ENCODE measurements around the gene DNAI1.
"Not testable (repeated sequence)": the region's sequence is repeated elsewhere in the genome, so short reads cannot be mapped to it uniquely, and the experiment has no call there.

The DNAI1 gene

GRCh38 chr9:34518110-34518616 lies 59.6 kb downstream of the DNAI1 start:
- Mint-ChIP-seq H3K27ac (no peak overlapping the region), H3K4me1 (ENCODE audit: low read depth) (peaks cover 4% of the 10 kb centered on the region), H3K27me3 (ENCODE audit: low read depth) (peaks cover 10% of the 10 kb centered on the region), H3K4me3 (no peak overlapping the region), H3K36me3 (ENCODE audit: low read depth) (no peaks in the 10 kb centered on the region), H3K9me3 (no peaks in the 10 kb centered on the region)
- no peak for DNase-seq (ENCODE audit: low spot score)

- Mint-ChIP-seq H3K9me3 (no peaks in the 10 kb centered on the region), H3K4me3 (no peak overlapping the region), H3K27ac (no peak overlapping the region), H3K27me3 (ENCODE audit: low read depth) (peaks cover 11% of the 10 kb centered on the region), H3K36me3 (ENCODE audit: low read depth) (no peaks in the 10 kb centered on the region), H3K4me1 (ENCODE audit: low read depth) (peaks cover 10% of the 10 kb centered on the region)
- no peak for DNase-seq (ENCODE audit: low spot score)
Measured at GRCh38 chr9:34518896-34519295, 60.3 kb downstream of the DNAI1 start.

GRCh38 chr9:34519321-34520020 lies 60.9 kb downstream of the DNAI1 start:
- Mint-ChIP-seq H3K4me1 (ENCODE audit: low read depth) (peaks cover 16% of the 10 kb centered on the region), H3K4me3 (no peak overlapping the region), H3K9me3 (no peaks in the 10 kb centered on the region), H3K36me3 (ENCODE audit: low read depth) (no peaks in the 10 kb centered on the region), H3K27me3 (ENCODE audit: low read depth) (peaks cover 16% of the 10 kb centered on the region), H3K27ac (no peak overlapping the region)
- DNase-seq (ENCODE audit: low spot score) = no peak

GRCh38 chr9:34520096-34520495 lies 61.5 kb downstream of the DNAI1 start:
- no peak overlapping the region for H3K27ac Mint-ChIP-seq
- DNase-seq (ENCODE audit: low spot score) = no peak
- H3K4me3 Mint-ChIP-seq = no peak overlapping the region
- H3K36me3 Mint-ChIP-seq (ENCODE audit: low read depth) = no peaks in the 10 kb centered on the region
- H3K27me3 Mint-ChIP-seq (ENCODE audit: low read depth) = peaks cover 23% of the 10 kb centered on the region
- H3K4me1 Mint-ChIP-seq (ENCODE audit: low read depth) = peaks cover 22% of the 10 kb centered on the region
- H3K9me3 Mint-ChIP-seq = no peaks in the 10 kb centered on the region

GRCh38 chr9:34520505-34521385 lies 62.1 kb downstream of the DNAI1 start:
- H3K9me3 Mint-ChIP-seq = no peaks in the 10 kb centered on the region
- H3K4me1 Mint-ChIP-seq (ENCODE audit: low read depth) = peaks cover 23% of the 10 kb centered on the region
- H3K36me3 Mint-ChIP-seq (ENCODE audit: low read depth) = no peaks in the 10 kb centered on the region
- DNase-seq (ENCODE audit: low spot score) = no peak
- H3K4me3 Mint-ChIP-seq = no peak overlapping the region
- H3K27me3 Mint-ChIP-seq (ENCODE audit: low read depth) = peaks cover 28% of the 10 kb centered on the region
- H3K27ac Mint-ChIP-seq = no peak overlapping the region

GRCh38 chr9:34521406-34522045 lies 62.9 kb downstream of the DNAI1 start:
- Mint-ChIP-seq H3K27me3 (ENCODE audit: low read depth) (peaks cover 29% of the 10 kb centered on the region), H3K36me3 (ENCODE audit: low read depth) (no peaks in the 10 kb centered on the region), H3K4me1 (ENCODE audit: low read depth) (peaks cover 23% of the 10 kb centered on the region), H3K4me3 (peak overlapping the region; percentile 17), H3K27ac (no peak overlapping the region), H3K9me3 (no peaks in the 10 kb centered on the region)
- DNase-seq (ENCODE audit: low spot score) = no peak

GRCh38 chr9:34522091-34522887 lies 63.7 kb downstream of the DNAI1 start:
- peak overlapping the region; percentile 6 for H3K27ac Mint-ChIP-seq
- H3K4me3 Mint-ChIP-seq = peak overlapping the region; percentile 76
- H3K4me1 Mint-ChIP-seq (ENCODE audit: low read depth) = peaks cover 23% of the 10 kb centered on the region
- no peaks in the 10 kb centered on the region for H3K9me3 Mint-ChIP-seq
- no peak for DNase-seq (ENCODE audit: low spot score)
- H3K27me3 Mint-ChIP-seq (ENCODE audit: low read depth) = peaks cover 32% of the 10 kb centered on the region
- H3K36me3 Mint-ChIP-seq (ENCODE audit: low read depth) = no peaks in the 10 kb centered on the region

- peak; percentile 92 for DNase-seq (ENCODE audit: low spot score)
- Mint-ChIP-seq H3K4me3 (peak within 1 kb of the TSS; percentile 76), H3K27me3 (ENCODE audit: low read depth) (peaks cover 35% of the 10 kb centered on the region), H3K27ac (peak within 1 kb of the TSS; percentile 6), H3K9me3 (no peaks in the 10 kb centered on the region), H3K36me3 (ENCODE audit: low read depth) (no peaks in the 10 kb centered on the region), H3K4me1 (ENCODE audit: low read depth) (peaks cover 23% of the 10 kb centered on the region)
Measured at GRCh38 chr9:34522971-34523797, 64.6 kb downstream of the DNAI1 start, which contains the start of gene ENHO. TSS of gene ENHO (minus strand) at chr9:34522990. CDS start at chr9:34521695, 1,295 bp downstream.

GRCh38 chr9:34524349-34524748 lies 65.7 kb downstream of the DNAI1 start:
- Mint-ChIP-seq H3K27me3 (ENCODE audit: low read depth) (peaks cover 41% of the 10 kb centered on the region), H3K4me3 (peak overlapping the region; percentile 56), H3K9me3 (no peaks in the 10 kb centered on the region), H3K27ac (no peak overlapping the region), H3K36me3 (ENCODE audit: low read depth) (no peaks in the 10 kb centered on the region), H3K4me1 (ENCODE audit: low read depth) (peaks cover 23% of the 10 kb centered on the region)
- no peak for DNase-seq (ENCODE audit: low spot score)

- Mint-ChIP-seq H3K9me3 (no peaks in the 10 kb centered on the region), H3K36me3 (ENCODE audit: low read depth) (no peaks in the 10 kb centered on the region), H3K4me3 (no peak overlapping the region), H3K27ac (no peak overlapping the region), H3K4me1 (ENCODE audit: low read depth) (peaks cover 23% of the 10 kb centered on the region), H3K27me3 (ENCODE audit: low read depth) (peaks cover 55% of the 10 kb centered on the region)
- DNase-seq (ENCODE audit: low spot score) = no peak
Measured at GRCh38 chr9:34526026-34526425, 67.4 kb downstream of the DNAI1 start.

- DNase-seq (ENCODE audit: low spot score); H3K36me3 Mint-ChIP-seq (ENCODE audit: low read depth); H3K9me3 Mint-ChIP-seq; H3K27ac Mint-ChIP-seq; H3K4me1 Mint-ChIP-seq (ENCODE audit: low read depth); H3K4me3 Mint-ChIP-seq: not testable (repeated sequence)
- H3K27me3 Mint-ChIP-seq (ENCODE audit: low read depth) = peaks cover 52% of the 10 kb centered on the region
Measured at GRCh38 chr9:34532041-34532440, 73.4 kb downstream of the DNAI1 start.

- DNase-seq (ENCODE audit: low spot score) = no peak
- H3K27me3 Mint-ChIP-seq (ENCODE audit: low read depth) = peaks cover 21% of the 10 kb centered on the region
- H3K27ac Mint-ChIP-seq = no peak overlapping the region
- no peaks in the 10 kb centered on the region for H3K9me3 Mint-ChIP-seq
- H3K36me3 Mint-ChIP-seq (ENCODE audit: low read depth) = no peaks in the 10 kb centered on the region
- no peak overlapping the region for H3K4me3 Mint-ChIP-seq
- no peaks in the 10 kb centered on the region for H3K4me1 Mint-ChIP-seq (ENCODE audit: low read depth)
Measured at GRCh38 chr9:34536685-34537084, 78.1 kb downstream of the DNAI1 start.
